MCF 10A (cell line): ENCODE results near the gene APOBEC3B. TPM values are rescaled to one million over a fixed set of nuclear protein-coding genes. Genes with fewer than 3 reads are reported as not detected.
A peak's percentile ranks its signal among the peaks of the same experiment; 100 is the strongest.
"Not testable (repeated sequence)": the region's sequence is repeated elsewhere in the genome, so short reads cannot be mapped to it uniquely, and the experiment has no call there.

Source experiments
- BruUV-seq: library from RNA; stranded (reverse); fragments of 400-500 nt; replicated peaks from 2 replicates; lab custom pipeline; 2021; lab: Mats Ljungman, UMichigan
- CTCF ChIA-PET: fragments of 300-600 bp; sonication (Branson Sonifier 250); formaldehyde crosslinking; extraction: SDS; loops from one replicate; lab custom pipeline; 2021; ENCODE audit warnings: antibody characterized with exemption, inconsistent platforms; lab: Yijun Ruan, JAX
- POLR2A ChIA-PET: fragments of 300-600, 350-650 bp; sonication (Branson Sonifier 250); formaldehyde crosslinking; extraction: SDS; loops from one replicate; lab custom pipeline; 2020; ENCODE audit warnings: antibody characterized with exemption, inconsistent platforms; lab: Yijun Ruan, JAX
- DNase-seq: peaks from one replicate; pipeline ENCODE4 v3.0.0-alpha.2; 2018; ENCODE audit not compliant: unreplicated experiment
- H3K27ac Mint-ChIP-seq: one replicate; pipeline ENCODE4 v1.8.0; 2022; ENCODE audit warnings: mild to moderate bottlenecking, low read depth, mixed read lengths; ENCODE audit not compliant: unreplicated experiment
- H3K27me3 Mint-ChIP-seq: one replicate; pipeline ENCODE4 v1.8.0; 2022; ENCODE audit warnings: mixed read lengths; ENCODE audit not compliant: insufficient read depth, unreplicated experiment
- H3K36me3 Mint-ChIP-seq: one replicate; pipeline ENCODE4 v1.8.0; 2022; ENCODE audit warnings: mild to moderate bottlenecking, moderate library complexity, mixed read lengths; ENCODE audit not compliant: insufficient read depth, unreplicated experiment
- H3K4me1 Mint-ChIP-seq: one replicate; pipeline ENCODE4 v1.8.0; 2022; ENCODE audit warnings: mixed read lengths; ENCODE audit not compliant: insufficient read depth, unreplicated experiment
- H3K4me3 Mint-ChIP-seq: one replicate; pipeline ENCODE4 v1.8.0; 2022; ENCODE audit warnings: mild to moderate bottlenecking, moderate library complexity, mixed read lengths; ENCODE audit not compliant: unreplicated experiment
- H3K9me3 Mint-ChIP-seq: one replicate; pipeline ENCODE4 v1.8.0; 2022; ENCODE audit warnings: mixed read lengths; ENCODE audit not compliant: unreplicated experiment
- intact Hi-C: fragments of 100-400 bp; cut with micrococcal nuclease; formaldehyde crosslinking; loops from 2 replicates; pipeline ENCODE4 v1.14.1; 2022
- total RNA-seq: library from RNA; stranded (reverse); gene quantifications from 2 replicates; pipeline ENCODE4 v1.2.3, GENCODE V29; 2022
- TF ChIP-seq, protein P1 (sequence below): fragments of 200-600 bp; IDR thresholded peaks from one replicate; pipeline ENCODE4 v1.8.0; 2022; ENCODE audit warnings: antibody characterized with exemption, mild to moderate bottlenecking; ENCODE audit not compliant: unreplicated experiment

Gene APOBEC3B
- total RNA-seq, 1 experiment from 2014 or later, result 1.1 TPM

- Mint-ChIP-seq H3K36me3 (no peaks in the 10 kb centered on the region), H3K4me1 (no peaks in the 10 kb centered on the region), H3K4me3 (no peak overlapping the region), H3K27me3 (peaks cover 45% of the 10 kb centered on the region), H3K9me3 (no peaks in the 10 kb centered on the region), H3K27ac (no peak overlapping the region)
- ChIA-PET CTCF (interaction anchor here (0.6 to 1.8 kb wide), 21 partner anchors 9 to 1205 kb away, joined by 3 to 10 read pairs (median 4); partner anchors contain the start of gene APOBEC3B), POLR2A (no interaction called here)
- DNase-seq, result peak; percentile 51
- intact Hi-C loops, result loop anchor here (1.0 kb wide), 1 partner anchor 30 kb away; no protein-coding TSS in a partner anchor
- TF ChIP-seq, protein P1, sequence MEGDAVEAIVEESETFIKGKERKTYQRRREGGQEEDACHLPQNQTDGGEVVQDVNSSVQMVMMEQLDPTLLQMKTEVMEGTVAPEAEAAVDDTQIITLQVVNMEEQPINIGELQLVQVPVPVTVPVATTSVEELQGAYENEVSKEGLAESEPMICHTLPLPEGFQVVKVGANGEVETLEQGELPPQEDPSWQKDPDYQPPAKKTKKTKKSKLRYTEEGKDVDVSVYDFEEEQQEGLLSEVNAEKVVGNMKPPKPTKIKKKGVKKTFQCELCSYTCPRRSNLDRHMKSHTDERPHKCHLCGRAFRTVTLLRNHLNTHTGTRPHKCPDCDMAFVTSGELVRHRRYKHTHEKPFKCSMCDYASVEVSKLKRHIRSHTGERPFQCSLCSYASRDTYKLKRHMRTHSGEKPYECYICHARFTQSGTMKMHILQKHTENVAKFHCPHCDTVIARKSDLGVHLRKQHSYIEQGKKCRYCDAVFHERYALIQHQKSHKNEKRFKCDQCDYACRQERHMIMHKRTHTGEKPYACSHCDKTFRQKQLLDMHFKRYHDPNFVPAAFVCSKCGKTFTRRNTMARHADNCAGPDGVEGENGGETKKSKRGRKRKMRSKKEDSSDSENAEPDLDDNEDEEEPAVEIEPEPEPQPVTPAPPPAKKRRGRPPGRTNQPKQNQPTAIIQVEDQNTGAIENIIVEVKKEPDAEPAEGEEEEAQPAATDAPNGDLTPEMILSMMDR, result peak; percentile 83
- no TSS peak for BruUV-seq
Observed at GRCh38 chr22:38973289-38974169, 8.6 kb upstream of the APOBEC3B start.

- intact Hi-C loops, result no loop called here
- POLR2A ChIA-PET, result no interaction called here
- no peaks in the 10 kb centered on the region for H3K36me3 Mint-ChIP-seq
Observed at GRCh38 chr22:38974170-38974825, 7.8 kb upstream of the APOBEC3B start.

DNA sequence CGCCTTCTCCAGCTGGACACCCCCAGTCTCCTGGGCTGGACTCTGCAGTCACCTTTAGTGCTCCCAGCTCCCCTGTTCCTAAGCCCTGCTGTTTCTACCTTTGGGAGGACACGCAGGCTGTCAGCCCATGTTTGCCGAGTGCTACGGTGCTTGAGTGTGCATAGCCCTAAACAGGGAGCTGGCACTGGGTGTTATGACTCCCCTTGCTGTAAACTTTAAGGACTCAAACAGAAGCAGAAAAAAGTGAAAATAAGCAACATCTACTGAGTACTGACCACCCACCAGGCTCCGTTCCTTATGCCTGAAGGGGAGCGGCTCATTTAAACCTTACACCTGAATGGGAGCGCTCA lies 7.3 kb upstream of the APOBEC3B start:
- intact Hi-C loops, result no loop called here
- Mint-ChIP-seq H3K27me3 (peaks cover 45% of the 10 kb centered on the region), H3K36me3 (no peaks in the 10 kb centered on the region), H3K27ac (no peak overlapping the region), H3K4me3 (no peak overlapping the region), H3K4me1 (no peaks in the 10 kb centered on the region), H3K9me3 (no peaks in the 10 kb centered on the region)
- ChIA-PET POLR2A (no interaction called here), CTCF (interaction anchor here (0.6 to 1.8 kb wide), 4 partner anchors 22 to 637 kb away, joined by 3 to 6 read pairs (median 4); no protein-coding TSS in a partner anchor)
- no peak for DNase-seq
- TF ChIP-seq, protein P1, result no peak
- no TSS peak for BruUV-seq

More at GRCh38 chr22:38974170-38974825, 7.8 kb upstream of the APOBEC3B start:
- CTCF ChIA-PET, result interaction anchor here (0.6 to 1.8 kb wide), 16 partner anchors 8 to 1204 kb away, joined by 3 to 10 read pairs (median 4); partner anchors contain the start of gene APOBEC3B
- H3K27me3 Mint-ChIP-seq, result peaks cover 45% of the 10 kb centered on the region
- no peaks in the 10 kb centered on the region for H3K9me3 Mint-ChIP-seq
- TF ChIP-seq, protein P1, result no peak
- BruUV-seq, result no TSS peak
- no peak for DNase-seq
- H3K4me3 Mint-ChIP-seq, result no peak overlapping the region
- H3K4me1 Mint-ChIP-seq, result no peaks in the 10 kb centered on the region
- no peak overlapping the region for H3K27ac Mint-ChIP-seq

DNA sequence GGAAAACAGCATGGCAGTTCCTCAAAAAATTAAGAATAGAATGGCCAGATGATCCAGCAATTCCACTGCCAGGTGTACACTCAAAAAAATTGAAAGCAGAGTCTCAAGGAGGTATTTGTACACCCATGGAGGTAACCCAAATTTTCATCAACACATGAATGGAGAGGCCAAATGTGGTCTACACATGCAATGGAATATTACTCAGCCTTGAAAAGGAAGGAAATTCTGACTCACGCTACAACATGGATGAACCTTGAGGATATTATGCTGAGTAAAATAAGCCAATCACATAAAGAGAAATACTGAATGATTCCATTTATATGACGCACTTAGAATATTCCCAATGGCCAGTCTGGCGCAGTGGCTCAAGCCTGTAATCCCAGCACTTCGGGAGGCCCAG lies 4.9 kb upstream of the APOBEC3B start:
- BruUV-seq, CTCF ChIA-PET, H3K27ac Mint-ChIP-seq, intact Hi-C loops, DNase-seq, H3K9me3 Mint-ChIP-seq, POLR2A ChIA-PET, H3K36me3 Mint-ChIP-seq, H3K4me1 Mint-ChIP-seq, H3K4me3 Mint-ChIP-seq: not testable (repeated sequence)
- peaks cover 21% of the 10 kb centered on the region for H3K27me3 Mint-ChIP-seq

- Mint-ChIP-seq H3K27me3 (peaks cover 20% of the 10 kb centered on the region), H3K4me1 (peaks cover 15% of the 10 kb centered on the region)
- CTCF ChIA-PET, result interaction anchor here (1.0 kb wide), 1 partner anchor 111 kb away, joined by 3 read pairs; no protein-coding TSS in a partner anchor
- intact Hi-C loops, result loop anchor here (5.0 kb wide), 1 partner anchor 108 kb away; the partner anchor contains the start of gene CBX6
- H3K4me3 Mint-ChIP-seq, H3K9me3 Mint-ChIP-seq, BruUV-seq, H3K27ac Mint-ChIP-seq, H3K36me3 Mint-ChIP-seq, DNase-seq: not testable (repeated sequence)
- POLR2A ChIA-PET, result interaction anchor here (0.6 kb wide), 1 partner anchor 112 kb away, joined by 3 read pairs; no protein-coding TSS in a partner anchor
Observed at GRCh38 chr22:38980587-38980986, 1.6 kb upstream of the APOBEC3B start.
